CD4-positive, alpha-beta T cell treated with Interferon gamma for 1 hour (primary cell): Measurements from ENCODE around the gene LRP2BP.

Experiments
- DNase-seq: peaks from one replicate; pipeline ENCODE4 v3.0.0-alpha.2; 2020

Gene LRP2BP

DNA sequence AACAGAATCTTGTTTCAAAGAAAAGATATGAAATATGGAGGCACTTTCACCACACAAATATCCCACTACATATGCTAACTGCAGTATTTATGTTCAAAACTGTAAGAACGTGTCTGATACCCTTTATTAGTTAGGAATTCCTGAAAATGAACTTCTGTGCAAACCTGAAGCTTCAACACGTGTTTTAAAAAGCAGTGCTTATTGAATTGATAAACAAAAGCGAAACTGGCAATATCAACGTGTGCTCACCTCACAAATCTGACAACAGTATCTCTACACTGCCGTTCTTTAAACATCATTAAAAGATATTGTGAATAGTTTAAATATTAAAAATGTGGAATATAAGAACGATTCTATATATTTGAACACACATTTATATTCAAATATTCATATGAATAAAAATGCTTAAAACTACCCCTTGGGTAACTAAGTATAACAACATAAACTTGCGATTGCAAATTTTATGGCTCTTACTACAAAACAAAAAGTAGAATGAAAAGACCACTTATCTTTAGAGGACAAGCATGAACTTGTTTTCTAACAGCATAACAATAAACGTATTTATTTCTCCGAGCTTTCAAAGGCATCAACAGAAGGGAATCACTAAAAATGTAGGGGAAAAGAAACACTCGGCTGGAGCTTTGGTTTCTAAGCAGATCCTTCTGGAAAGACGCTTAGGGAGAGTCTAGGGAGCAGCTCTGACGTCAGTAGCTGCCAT lies at the start of gene LRP2BP:
TSS of gene LRP2BP (minus strand) at position 687 of the 718 bp plus-strand sequence. CDS start 17,738 bp downstream, outside the sequence.
- DNase-seq: no peak

DNA sequence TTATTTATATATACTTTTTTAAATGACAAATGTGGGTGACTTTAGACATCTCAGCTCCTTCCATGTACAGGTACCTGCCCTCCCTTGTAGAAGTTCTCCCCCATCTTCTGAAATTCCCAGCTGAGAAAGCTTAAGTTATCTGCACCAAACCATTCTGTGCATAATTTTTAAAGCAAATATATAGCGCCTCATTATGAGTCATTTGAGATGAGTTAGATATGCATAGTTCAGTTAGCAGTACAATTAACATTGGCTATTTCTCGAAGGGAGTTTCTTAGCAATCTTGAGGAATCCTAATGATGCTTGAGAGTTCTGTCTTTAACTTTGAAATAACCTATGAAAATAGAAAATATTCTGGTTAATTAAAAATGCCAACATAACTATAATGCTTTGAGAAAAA lies 49.5 kb upstream of the LRP2BP start:
- no peak for DNase-seq

DNA sequence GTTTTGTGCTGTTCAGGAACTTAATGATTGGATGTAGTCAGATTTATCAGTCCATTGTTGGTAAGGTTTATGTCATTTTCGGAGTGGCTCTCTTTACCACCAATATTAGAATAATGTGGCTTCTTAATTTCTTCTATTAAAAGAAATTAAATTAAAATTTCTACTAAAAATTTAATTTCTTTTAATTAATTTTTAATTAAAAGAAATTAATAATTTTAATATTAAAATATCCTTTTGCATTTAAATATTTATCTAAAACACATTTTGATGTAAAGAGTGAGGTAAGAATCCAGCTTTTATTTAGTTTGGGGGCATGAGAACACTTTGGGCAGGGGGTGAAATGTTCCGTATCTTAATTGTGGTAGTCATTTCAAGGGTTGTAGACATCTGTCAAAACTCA lies 45.8 kb upstream of the LRP2BP start:
- DNase-seq: no peak

GRCh38 chr4:185437809-185438208 lies 42.1 kb upstream of the LRP2BP start:
- no peak for DNase-seq

DNA sequence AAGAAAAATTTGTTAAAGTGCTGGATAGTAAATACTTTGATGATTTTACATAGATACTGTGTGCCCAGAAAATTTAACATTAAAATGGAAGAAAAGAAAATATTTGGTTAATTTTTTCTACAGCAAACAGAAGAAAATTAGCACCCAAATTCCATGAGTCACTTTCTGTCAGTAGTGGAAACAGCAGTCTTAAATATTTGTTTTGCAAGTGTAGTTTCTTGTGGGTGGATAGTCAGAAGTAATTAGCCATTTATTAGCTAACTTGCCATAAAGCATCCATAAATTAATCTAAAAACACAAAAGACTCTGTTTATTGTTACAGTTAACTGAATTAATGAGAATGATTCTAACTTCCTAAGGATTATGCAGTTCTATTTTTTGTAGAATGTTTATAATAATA lies 39.7 kb upstream of the LRP2BP start:
- DNase-seq: no peak

GRCh38 chr4:185429660-185430059 lies 33.9 kb upstream of the LRP2BP start:
- no peak for DNase-seq

GRCh38 chr4:185426960-185427688 lies 31.4 kb upstream of the LRP2BP start:
- no peak for DNase-seq

- peak; percentile 89 for DNase-seq
Measured at GRCh38 chr4:185425647-185426352, 30.1 kb upstream of the LRP2BP start, which contains the start of gene UFSP2. UFSP2 (minus strand) TSS chr4:185425964; CDS start chr4:185425868, 96 bp downstream.

DNA sequence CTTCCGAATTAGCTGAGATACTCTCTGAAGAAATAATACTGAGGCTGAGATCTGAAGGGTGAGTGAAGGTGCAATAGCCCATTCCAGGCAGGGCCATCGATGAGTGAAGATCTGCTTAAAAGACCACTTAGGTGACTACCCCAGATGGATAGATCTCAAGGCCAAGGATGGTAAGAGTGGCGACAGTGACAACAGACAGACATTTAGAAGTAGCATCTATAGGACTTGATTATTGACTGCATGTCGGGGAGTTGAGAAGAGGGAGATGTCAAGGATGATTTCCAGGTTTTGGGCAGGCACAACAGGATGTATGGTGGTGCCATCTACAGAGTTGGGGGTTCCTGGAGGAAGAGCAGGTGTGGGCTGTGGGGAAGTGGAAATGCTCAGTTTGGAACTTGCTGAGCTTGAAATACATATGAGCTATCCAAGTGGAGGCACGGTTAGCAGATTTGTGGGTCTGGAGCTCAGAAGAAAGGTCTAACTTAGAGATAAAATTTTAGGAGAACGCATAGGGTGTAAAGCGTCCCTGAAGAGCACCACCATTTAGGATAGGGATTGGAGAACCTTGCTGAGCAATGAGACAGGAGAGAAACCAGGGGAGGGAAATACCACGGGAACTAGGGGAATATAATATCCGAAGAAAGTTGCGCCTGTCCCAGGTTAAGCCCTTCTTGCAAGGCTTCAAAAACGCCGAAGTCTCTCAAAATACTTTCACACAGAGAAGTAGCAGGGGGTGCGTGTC lies 29.4 kb upstream of the LRP2BP start:
- no peak for DNase-seq

DNA sequence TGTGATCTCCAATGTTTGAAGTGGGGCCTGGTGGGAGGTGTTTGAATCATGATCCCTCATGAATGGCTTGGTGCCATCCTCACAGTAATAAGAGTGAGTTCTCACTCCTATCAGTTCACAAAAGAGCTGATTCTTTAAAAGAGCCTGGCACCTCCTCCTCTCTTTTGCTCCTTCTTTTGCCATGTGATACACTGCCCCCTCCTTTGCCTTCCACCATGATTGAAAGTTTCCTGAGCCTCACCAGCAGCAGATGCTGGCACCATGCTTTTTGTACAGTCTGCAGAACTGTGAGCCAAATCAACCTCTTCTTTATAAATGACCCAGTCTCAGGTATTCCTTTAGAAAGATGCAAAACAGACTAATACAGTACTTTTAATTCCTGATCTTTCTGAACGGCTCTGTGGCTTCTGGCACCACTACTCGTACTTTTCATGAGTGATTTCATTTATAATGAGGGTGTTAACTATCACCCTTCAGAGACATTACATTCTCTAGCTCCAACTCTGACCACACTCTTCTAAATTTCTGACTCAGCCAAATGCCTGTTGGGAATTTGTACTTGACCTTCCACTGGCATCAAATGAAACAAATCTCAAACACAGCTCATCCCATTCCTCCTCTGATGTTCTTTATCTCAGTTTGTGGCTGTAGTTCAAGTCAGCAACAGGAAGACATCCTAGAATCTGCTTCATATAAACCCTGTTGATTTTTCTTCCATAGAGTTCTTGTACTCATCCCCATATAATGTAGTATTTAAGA lies 25.8 kb upstream of the LRP2BP start:
- no peak for DNase-seq

- no peak for DNase-seq
Measured at GRCh38 chr4:185416955-185417354, 21.2 kb upstream of the LRP2BP start.

DNA sequence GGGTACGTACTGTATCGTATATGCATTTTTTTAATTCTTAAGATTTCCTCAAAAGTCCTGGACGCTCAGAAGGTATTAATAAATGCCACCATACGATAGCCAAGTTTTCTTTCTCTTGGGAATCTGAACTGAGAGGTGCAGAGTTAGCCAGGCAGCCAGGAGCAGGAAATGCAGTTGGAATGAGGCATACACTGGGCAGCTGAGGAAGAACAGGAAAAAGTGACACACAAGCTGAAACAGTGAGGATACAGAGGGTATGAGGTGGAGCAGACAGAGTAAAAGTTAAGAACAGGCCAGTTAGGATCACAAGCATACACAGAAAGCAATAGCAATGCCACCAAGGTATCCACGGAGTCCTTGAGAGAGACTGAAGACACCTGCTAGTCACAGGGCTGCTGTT lies 16.7 kb upstream of the LRP2BP start:
- DNase-seq: no peak

DNA sequence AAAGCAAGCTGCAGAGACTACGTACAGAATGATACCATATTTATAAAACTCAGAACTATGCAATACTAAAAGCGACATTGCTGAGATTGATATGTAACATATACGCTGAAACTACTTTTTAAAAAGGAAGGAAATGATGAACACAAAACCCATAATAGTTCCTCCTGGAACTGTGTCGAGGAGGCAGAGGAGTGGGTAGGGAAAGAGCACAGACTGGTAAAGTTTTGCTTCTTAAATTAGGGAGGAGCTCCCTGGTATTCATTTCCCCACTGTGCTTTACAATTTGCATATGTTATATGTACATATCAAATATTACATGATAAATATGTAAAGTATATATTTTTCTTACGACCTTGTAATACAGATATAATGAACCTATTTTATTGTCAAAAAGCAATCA lies 16.1 kb upstream of the LRP2BP start:
- no peak for DNase-seq

- DNase-seq: no peak
Measured at GRCh38 chr4:185408432-185408831, 12.7 kb upstream of the LRP2BP start.

- no peak for DNase-seq
Measured at GRCh38 chr4:185405296-185405999, 9.7 kb upstream of the LRP2BP start.

GRCh38 chr4:185404031-185404430 lies 8.3 kb upstream of the LRP2BP start:
- DNase-seq: no peak

DNA sequence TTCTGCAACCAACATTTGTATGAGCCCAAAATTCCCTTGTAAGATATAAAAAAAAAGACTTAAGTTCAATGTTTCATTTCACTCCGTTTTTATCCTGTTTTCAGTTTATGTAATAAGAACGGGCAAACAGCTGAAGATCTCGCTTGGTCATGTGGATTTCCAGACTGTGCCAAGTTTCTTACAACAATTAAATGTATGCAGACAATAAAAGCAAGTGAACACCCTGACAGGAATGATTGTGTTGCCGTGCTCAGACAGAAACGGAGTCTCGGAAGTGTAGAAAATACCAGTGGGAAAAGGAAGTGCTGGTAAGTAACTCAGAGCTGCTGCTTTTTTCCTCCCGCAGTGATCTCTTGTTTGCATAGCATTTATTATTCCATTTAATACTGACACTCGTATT lies 3.7 kb upstream of the LRP2BP start:
- DNase-seq: no peak

DNA sequence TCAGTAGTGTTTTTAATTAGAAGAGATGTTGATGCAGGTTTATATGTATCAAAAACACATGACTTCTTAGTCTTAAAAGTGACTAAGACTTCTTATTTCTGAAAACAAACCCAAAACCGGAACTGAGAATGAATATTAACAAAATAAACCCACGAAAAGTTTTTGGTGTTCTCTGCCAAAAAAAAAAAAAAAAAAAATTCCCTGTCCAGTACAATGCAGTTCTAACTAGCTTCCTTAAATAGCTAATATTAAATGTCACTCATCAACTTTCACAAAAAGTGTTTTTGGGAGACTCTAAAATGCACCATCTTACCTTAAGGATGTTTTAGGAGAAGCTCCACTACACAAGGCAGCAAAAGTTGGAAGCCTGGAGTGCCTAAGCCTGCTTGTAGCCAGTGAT lies 2.9 kb upstream of the LRP2BP start:
- DNase-seq: no peak

GRCh38 chr4:185396724-185397385 lies 1.1 kb upstream of the LRP2BP start, which contains the start of gene ANKRD37:
ANKRD37 (plus strand) TSS chr4:185396841; CDS start chr4:185396924, 83 bp downstream.
- no peak for DNase-seq

DNA sequence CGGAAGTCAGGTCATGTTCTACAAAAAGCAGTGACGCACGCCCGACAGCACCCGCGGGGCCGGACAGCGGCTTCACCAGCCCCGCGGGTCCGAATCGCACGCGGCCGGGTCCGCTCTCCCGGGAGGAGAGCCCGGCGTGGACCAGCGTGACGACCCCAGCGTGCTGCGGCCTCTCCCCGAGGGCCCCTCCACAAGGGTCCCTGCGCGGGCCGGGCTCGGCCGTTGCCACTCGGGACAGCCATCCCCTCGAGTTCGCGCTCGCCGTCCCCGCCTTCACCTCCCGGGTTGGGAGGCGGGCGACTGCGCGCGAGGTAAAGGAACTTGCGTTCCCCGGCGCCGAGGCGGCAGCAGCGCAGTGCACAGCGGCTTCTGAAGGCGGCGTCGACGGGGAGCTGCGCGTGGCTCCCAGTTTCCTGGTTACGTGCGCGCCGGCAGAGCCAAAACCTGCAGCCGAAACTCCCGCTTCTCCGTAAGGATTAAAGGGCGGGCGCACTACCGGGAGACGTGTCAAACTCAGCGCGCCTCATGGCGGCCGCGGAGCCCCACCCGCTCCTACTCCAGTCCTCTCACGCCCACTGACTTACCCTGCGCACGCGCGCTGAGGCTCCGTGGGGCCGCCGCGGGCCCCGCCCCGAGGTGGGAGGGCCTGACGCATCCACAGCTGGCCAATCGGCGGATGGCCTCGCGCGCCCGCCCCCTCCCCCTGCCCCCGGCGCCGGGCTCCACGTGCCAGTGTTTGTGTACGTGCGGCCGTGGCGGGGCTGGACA lies 416 bp upstream of the LRP2BP start:
- peak; percentile 96 for DNase-seq
